Astrocyte (in vitro differentiated cells and primary cell): ENCODE results near the gene CDKN2B-AS1. TPM values are rescaled to one million over a fixed set of nuclear protein-coding genes. Genes with fewer than 3 reads are reported as not detected.

Experiments used
- DNase-seq: peaks from one replicate; pipeline ENCODE4 v3.0.0-alpha.2; 2010; ENCODE audit warnings: low read depth
- FAIRE-seq: peaks from 2 replicates; lab custom pipeline; 2011; peaks lifted over from hg19 to GRCh38; lab: Jason Lieb, UNC
- H2AFZ ChIP-seq: 2 replicates; pipeline ENCODE4 v1.6.0; 2012; ENCODE audit warnings: low read depth, low read length, inconsistent platforms
- H3K27ac ChIP-seq: 2 replicates; pipeline ENCODE4 v1.5.1; 2011; ENCODE audit warnings: low read depth, low read length, inconsistent platforms
- H3K27me3 ChIP-seq: 2 replicates; pipeline ENCODE4 v1.6.0; 2011; ENCODE audit warnings: low read length, inconsistent platforms; ENCODE audit not compliant: insufficient read depth
- H3K36me3 ChIP-seq: 2 replicates; pipeline ENCODE4 v1.5.1; 2011; ENCODE audit warnings: low read length, inconsistent platforms; ENCODE audit not compliant: insufficient read depth
- H3K4me1 ChIP-seq: 2 replicates; pipeline ENCODE4 v1.5.1; 2011; ENCODE audit warnings: low read length, inconsistent platforms; ENCODE audit not compliant: insufficient read depth
- H3K4me2 ChIP-seq: 2 replicates; pipeline ENCODE4 v1.6.0; 2012; ENCODE audit warnings: low read length, inconsistent platforms
- H3K4me3 ChIP-seq: 2 replicates; pipeline ENCODE4 v1.5.1; 2011; ENCODE audit warnings: low read depth, mild to moderate bottlenecking, low read length, inconsistent platforms; ENCODE audit not compliant: insufficient read depth
- H3K79me2 ChIP-seq: 2 replicates; pipeline ENCODE4 v1.6.0; 2012; ENCODE audit warnings: mild to moderate bottlenecking, low read length, inconsistent platforms; ENCODE audit not compliant: insufficient read depth
- H3K9ac ChIP-seq: 2 replicates; pipeline ENCODE4 v1.6.0; 2012; ENCODE audit warnings: mild to moderate bottlenecking, low read length, inconsistent platforms
- H3K9me3 ChIP-seq: 2 replicates; pipeline ENCODE4 v1.5.1; 2012; ENCODE audit warnings: low read depth, mild to moderate bottlenecking, low read length, inconsistent platforms; ENCODE audit not compliant: insufficient read depth
- H4K20me1 ChIP-seq: 2 replicates; pipeline ENCODE4 v1.6.0; 2012; ENCODE audit warnings: low read length, inconsistent platforms; ENCODE audit not compliant: insufficient read depth
- H3K27ac Mint-ChIP-seq: one replicate; pipeline ENCODE4 v1.8.0; 2021; ENCODE audit warnings: mild to moderate bottlenecking, mixed read lengths; ENCODE audit not compliant: unreplicated experiment
- H3K27me3 Mint-ChIP-seq: one replicate; pipeline ENCODE4 v1.8.0; 2021; ENCODE audit warnings: low read depth, mixed read lengths; ENCODE audit not compliant: unreplicated experiment
- H3K36me3 Mint-ChIP-seq: one replicate; pipeline ENCODE4 v1.8.0; 2021; ENCODE audit warnings: low read depth, mixed read lengths; ENCODE audit not compliant: unreplicated experiment
- H3K4me1 Mint-ChIP-seq: one replicate; pipeline ENCODE4 v1.8.0; 2021; ENCODE audit warnings: low read depth, mixed read lengths; ENCODE audit not compliant: unreplicated experiment
- H3K4me3 Mint-ChIP-seq: one replicate; pipeline ENCODE4 v1.8.0; 2021; ENCODE audit warnings: mild to moderate bottlenecking, moderate library complexity, mixed read lengths; ENCODE audit not compliant: unreplicated experiment
- H3K9me3 Mint-ChIP-seq: one replicate; pipeline ENCODE4 v1.8.0; 2021; ENCODE audit warnings: mild to moderate bottlenecking, mixed read lengths; ENCODE audit not compliant: unreplicated experiment
- EZH2 ChIP-seq: IDR thresholded peaks from 2 replicates; pipeline ENCODE4 v1.6.1; 2012; ENCODE audit warnings: mild to moderate bottlenecking, low read length, inconsistent platforms; ENCODE audit not compliant: insufficient read depth
- total RNA-seq: library from RNA; stranded (reverse); gene quantifications from 2 replicates; pipeline ENCODE4 v1.2.1, GENCODE V29; 2021
- TF ChIP-seq, protein P1 (sequence below): IDR thresholded peaks from 2 replicates; pipeline ENCODE4 v1.5.1; 2011; ENCODE audit warnings: low read depth, mild to moderate bottlenecking, inconsistent platforms, low read length, moderate library complexity; ENCODE audit not compliant: insufficient read depth

Gene CDKN2B-AS1
- total RNA-seq, 1 donor from 2014 or later: 2.3 TPM

DNA sequence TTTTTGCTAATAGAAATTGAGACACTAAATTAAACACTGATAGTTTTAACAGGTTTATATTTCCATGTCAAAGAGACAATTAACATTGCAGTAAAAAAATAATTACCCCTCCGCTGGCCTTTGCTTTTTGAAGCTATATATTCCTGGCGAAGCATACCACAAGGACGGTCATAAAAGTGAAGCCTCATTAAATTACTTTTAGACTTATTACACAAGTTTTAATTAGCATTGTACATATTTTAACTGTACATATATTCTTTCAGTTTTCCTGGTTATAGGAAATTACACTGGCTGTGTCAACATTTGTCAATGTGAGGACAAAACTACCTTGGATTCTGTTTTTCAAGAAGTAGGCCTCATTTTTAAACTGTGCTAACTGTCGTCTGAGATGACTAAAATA, 1.6 kb upstream of the CDKN2B-AS1 start:
- H3K27me3 ChIP-seq: no peaks in the 10 kb centered on the region
- peak overlapping the region; percentile 85 for H3K4me3 ChIP-seq
- H3K36me3 ChIP-seq: no peaks in the 10 kb centered on the region
- peaks cover 31% of the 10 kb centered on the region for H3K4me1 ChIP-seq
- peak overlapping the region; percentile 91 for H3K4me3 Mint-ChIP-seq
- peaks cover 94% of the 10 kb centered on the region for H3K79me2 ChIP-seq
- H3K9ac ChIP-seq: peak overlapping the region; percentile 98
- peaks cover 37% of the 10 kb centered on the region for H3K27me3 Mint-ChIP-seq
- H3K27ac ChIP-seq: peak overlapping the region; percentile 86
- H3K9me3 ChIP-seq: peaks cover 4% of the 10 kb centered on the region
- peaks cover 7% of the 10 kb centered on the region for H3K9me3 Mint-ChIP-seq
- H3K36me3 Mint-ChIP-seq: peaks cover 16% of the 10 kb centered on the region
- DNase-seq: no peak
- no peaks in the 10 kb centered on the region for H4K20me1 ChIP-seq
- TF ChIP-seq EZH2: no peak
- TF ChIP-seq, protein P1, sequence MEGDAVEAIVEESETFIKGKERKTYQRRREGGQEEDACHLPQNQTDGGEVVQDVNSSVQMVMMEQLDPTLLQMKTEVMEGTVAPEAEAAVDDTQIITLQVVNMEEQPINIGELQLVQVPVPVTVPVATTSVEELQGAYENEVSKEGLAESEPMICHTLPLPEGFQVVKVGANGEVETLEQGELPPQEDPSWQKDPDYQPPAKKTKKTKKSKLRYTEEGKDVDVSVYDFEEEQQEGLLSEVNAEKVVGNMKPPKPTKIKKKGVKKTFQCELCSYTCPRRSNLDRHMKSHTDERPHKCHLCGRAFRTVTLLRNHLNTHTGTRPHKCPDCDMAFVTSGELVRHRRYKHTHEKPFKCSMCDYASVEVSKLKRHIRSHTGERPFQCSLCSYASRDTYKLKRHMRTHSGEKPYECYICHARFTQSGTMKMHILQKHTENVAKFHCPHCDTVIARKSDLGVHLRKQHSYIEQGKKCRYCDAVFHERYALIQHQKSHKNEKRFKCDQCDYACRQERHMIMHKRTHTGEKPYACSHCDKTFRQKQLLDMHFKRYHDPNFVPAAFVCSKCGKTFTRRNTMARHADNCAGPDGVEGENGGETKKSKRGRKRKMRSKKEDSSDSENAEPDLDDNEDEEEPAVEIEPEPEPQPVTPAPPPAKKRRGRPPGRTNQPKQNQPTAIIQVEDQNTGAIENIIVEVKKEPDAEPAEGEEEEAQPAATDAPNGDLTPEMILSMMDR: no peak
- no peak for FAIRE-seq
- peak overlapping the region; percentile 98 for H3K4me2 ChIP-seq
- peaks cover 17% of the 10 kb centered on the region for H3K4me1 Mint-ChIP-seq
- H2AFZ ChIP-seq: peak overlapping the region; percentile 64
- peak overlapping the region; percentile 53 for H3K27ac Mint-ChIP-seq

DNA sequence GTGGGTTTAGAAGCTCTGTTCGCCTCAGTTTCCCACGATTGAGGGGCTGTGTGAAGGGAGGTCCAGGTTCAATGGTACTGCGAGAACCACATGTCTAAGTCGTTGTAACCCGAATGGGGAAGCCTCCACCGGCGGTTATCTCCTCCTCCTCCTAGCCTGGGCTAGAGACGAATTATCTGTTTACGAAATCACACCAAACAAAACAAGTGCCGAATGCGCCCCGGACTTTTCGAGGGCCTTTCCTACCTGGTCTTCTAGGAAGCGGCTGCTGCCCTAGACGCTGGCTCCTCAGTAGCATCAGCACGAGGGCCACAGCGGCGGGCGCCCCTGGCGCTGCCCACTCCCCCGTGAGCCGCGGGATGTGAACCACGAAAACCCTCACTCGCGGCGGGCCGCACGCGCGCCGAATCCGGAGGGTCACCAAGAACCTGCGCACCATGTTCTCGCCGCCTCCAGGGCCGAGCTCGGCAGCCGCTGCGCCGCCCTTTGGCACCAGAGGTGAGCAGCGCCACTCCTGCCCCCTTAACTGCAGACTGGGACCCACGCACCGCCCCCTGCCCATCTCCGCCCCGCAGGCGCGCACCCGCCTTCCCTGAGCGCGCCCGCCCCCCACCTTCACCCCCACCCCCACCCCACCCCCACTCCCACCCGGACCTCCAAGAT, 567 bp upstream of the CDKN2B-AS1 start, which contains the start of gene CDKN2A:
CDKN2A (minus strand) TSS at position 500 of the 663 bp plus-strand sequence.
- peaks cover 28% of the 10 kb centered on the region for H3K27me3 Mint-ChIP-seq
- H3K36me3 ChIP-seq: no peaks in the 10 kb centered on the region
- H3K9ac ChIP-seq: peak within 1 kb of the TSS; percentile 98
- peaks cover 92% of the 10 kb centered on the region for H3K79me2 ChIP-seq
- no peak for FAIRE-seq
- no peaks in the 10 kb centered on the region for H3K27me3 ChIP-seq
- DNase-seq: no peak
- H3K27ac ChIP-seq: peak within 1 kb of the TSS; percentile 93
- H3K4me1 ChIP-seq: peaks cover 34% of the 10 kb centered on the region
- peak within 1 kb of the TSS; percentile 98 for H3K4me2 ChIP-seq
- peaks cover 13% of the 10 kb centered on the region for H3K36me3 Mint-ChIP-seq
- H4K20me1 ChIP-seq: no peaks in the 10 kb centered on the region
- H3K4me3 ChIP-seq: peak within 1 kb of the TSS; percentile 90
- peaks cover 4% of the 10 kb centered on the region for H3K9me3 ChIP-seq
- H3K9me3 Mint-ChIP-seq: peaks cover 7% of the 10 kb centered on the region
- H3K27ac Mint-ChIP-seq: peak within 1 kb of the TSS; percentile 92
- H3K4me3 Mint-ChIP-seq: peak within 1 kb of the TSS; percentile 98
- peaks cover 17% of the 10 kb centered on the region for H3K4me1 Mint-ChIP-seq
- no peak for TF ChIP-seq EZH2
- TF ChIP-seq, protein P1: no peak
- H2AFZ ChIP-seq: peak within 1 kb of the TSS; percentile 82
